ENCODE results near the gene HS2ST1. TPM values are rescaled to one million over a fixed set of nuclear protein-coding genes. Genes with fewer than 3 reads are reported as not detected.

The HS2ST1 gene
- total and polyA plus RNA-seq, 2 experiments from 2014 or later: 6.7 to 17.1 TPM

DNA sequence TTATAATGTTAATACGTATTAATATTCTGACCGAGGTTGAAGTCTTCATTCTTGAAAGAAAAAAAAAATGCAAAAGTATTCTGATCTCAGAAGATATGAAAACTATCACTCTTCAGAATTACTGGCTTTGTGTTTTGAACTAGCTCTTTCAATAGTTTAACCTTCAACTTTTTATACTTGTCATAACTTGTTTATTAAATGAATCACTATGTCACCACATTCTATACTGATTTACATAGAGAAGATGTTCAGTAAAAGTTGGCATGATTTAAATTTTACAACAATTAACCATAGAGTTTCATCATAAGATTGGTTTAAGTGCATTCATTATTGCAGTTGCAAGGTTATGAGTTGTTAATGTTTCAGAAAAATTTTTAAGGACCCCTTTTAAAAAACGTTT, 57.3 kb downstream of the HS2ST1 start:
- Histone ChIP-seq H2AFZ (no peak overlapping the region), H3K4me2 (no peak overlapping the region), H3K36me3 (ENCODE audit: insufficient read depth) (no peaks in the 10 kb centered on the region), H3K4me1 (ENCODE audit: insufficient read depth) (peaks cover 17% of the 10 kb centered on the region), H3F3A (replicated peaks; ENCODE audit: low read depth) (no peaks in the 10 kb centered on the region), H3K27ac (ENCODE audit: low read depth) (no peak overlapping the region), H3K79me2 (replicated peaks; ENCODE audit: insufficient read depth) (peaks cover 84% of the 10 kb centered on the region), H3K9me2 (ENCODE audit: insufficient read depth) (no peaks in the 10 kb centered on the region), H3K27me3 (ENCODE audit: insufficient read depth) (no peaks in the 10 kb centered on the region), H3K4me3 (no peak overlapping the region), H4K20me1 (replicated peaks; ENCODE audit: insufficient read depth) (peaks cover 6% of the 10 kb centered on the region; the same call in 1 of the 2 replicates)
- Mint-ChIP-seq H3K9me3 (no peaks in the 10 kb centered on the region), H3K4me3 (no peak overlapping the region), H3K27me3 (ENCODE audit: insufficient read depth, low read depth, poor library complexity) (no peaks in the 10 kb centered on the region), H3K4me1 (peaks cover 21% of the 10 kb centered on the region), H3K27ac (no peak overlapping the region), H3K36me3 (ENCODE audit: low read depth) (no peaks in the 10 kb centered on the region)
- DNase-seq (ENCODE audit: low spot score) (no peak), ATAC-seq (no peak)
- no peak for TF ChIP-seq ZNF462 (CRISPR knock-in tag; IDR thresholded peaks at IDR 0.05)
- no peak for TF ChIP-seq CREB1 (CRISPR knock-in tag; IDR thresholded peaks at IDR 0.05; ENCODE audit: low read depth)
- TF ChIP-seq POLR2AphosphoS5 (IDR thresholded peaks at IDR 0.05; ENCODE audit: low read depth): no peak
- TF ChIP-seq, protein P1, sequence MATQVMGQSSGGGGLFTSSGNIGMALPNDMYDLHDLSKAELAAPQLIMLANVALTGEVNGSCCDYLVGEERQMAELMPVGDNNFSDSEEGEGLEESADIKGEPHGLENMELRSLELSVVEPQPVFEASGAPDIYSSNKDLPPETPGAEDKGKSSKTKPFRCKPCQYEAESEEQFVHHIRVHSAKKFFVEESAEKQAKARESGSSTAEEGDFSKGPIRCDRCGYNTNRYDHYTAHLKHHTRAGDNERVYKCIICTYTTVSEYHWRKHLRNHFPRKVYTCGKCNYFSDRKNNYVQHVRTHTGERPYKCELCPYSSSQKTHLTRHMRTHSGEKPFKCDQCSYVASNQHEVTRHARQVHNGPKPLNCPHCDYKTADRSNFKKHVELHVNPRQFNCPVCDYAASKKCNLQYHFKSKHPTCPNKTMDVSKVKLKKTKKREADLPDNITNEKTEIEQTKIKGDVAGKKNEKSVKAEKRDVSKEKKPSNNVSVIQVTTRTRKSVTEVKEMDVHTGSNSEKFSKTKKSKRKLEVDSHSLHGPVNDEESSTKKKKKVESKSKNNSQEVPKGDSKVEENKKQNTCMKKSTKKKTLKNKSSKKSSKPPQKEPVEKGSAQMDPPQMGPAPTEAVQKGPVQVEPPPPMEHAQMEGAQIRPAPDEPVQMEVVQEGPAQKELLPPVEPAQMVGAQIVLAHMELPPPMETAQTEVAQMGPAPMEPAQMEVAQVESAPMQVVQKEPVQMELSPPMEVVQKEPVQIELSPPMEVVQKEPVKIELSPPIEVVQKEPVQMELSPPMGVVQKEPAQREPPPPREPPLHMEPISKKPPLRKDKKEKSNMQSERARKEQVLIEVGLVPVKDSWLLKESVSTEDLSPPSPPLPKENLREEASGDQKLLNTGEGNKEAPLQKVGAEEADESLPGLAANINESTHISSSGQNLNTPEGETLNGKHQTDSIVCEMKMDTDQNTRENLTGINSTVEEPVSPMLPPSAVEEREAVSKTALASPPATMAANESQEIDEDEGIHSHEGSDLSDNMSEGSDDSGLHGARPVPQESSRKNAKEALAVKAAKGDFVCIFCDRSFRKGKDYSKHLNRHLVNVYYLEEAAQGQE (IDR thresholded peaks at IDR 0.05; ENCODE audit: unreplicated experiment): no peak
- no peak for TF ChIP-seq EZH2phosphoT487 (IDR thresholded peaks at IDR 0.05; ENCODE audit: unreplicated experiment)
- TF ChIP-seq JUNB (IDR thresholded peaks at IDR 0.05; ENCODE audit: unreplicated experiment): no peak
- no peak for TF ChIP-seq ZNF114 (CRISPR knock-in tag; IDR thresholded peaks at IDR 0.05)
- no peak for TF ChIP-seq EZH2 (IDR thresholded peaks at IDR 0.05; ENCODE audit: low read depth, unreplicated experiment)
- no peak for TF ChIP-seq ZNF331 (CRISPR knock-in tag; IDR thresholded peaks at IDR 0.05; ENCODE audit: low read depth)
- TF ChIP-seq CTCF (conservative IDR thresholded peaks at IDR 0.05; ENCODE audit: low read depth in 2 of 2): no peak
- TF ChIP-seq STAT1 (IDR thresholded peaks at IDR 0.05; ENCODE audit: unreplicated experiment): no peak
- TF ChIP-seq NANOG (IDR thresholded peaks at IDR 0.05; ENCODE audit: borderline replicate concordance): no peak
